Endothelial cell of umbilical vein (primary cell): ENCODE results near the gene BRMS1.

ENCODE experiments used
- EZH2 ChIP-seq: IDR thresholded peaks from 2 replicates; pipeline ENCODE4 v1.6.1; 2012; ENCODE audit warnings: borderline replicate concordance, low read depth, mild to moderate bottlenecking, moderate library complexity, low read length, inconsistent platforms; ENCODE audit not compliant: severe bottlenecking
- MYC ChIP-seq: IDR thresholded peaks from one replicate; pipeline ENCODE4 v1.6.1; 2011; ENCODE audit warnings: mild to moderate bottlenecking, low read depth, low read length
- POLR2A ChIP-seq: IDR thresholded peaks from 2 replicates; pipeline ENCODE4 v1.6.1; 2012; ENCODE audit warnings: low read depth, mild to moderate bottlenecking, control low read depth, low read length
- POLR2AphosphoS5 ChIP-seq: IDR thresholded peaks from 2 replicates; pipeline ENCODE4 v1.6.1; 2012; ENCODE audit warnings: low read depth, mild to moderate bottlenecking, control low read depth, low read length, moderate library complexity; ENCODE audit not compliant: insufficient read depth
- TF ChIP-seq, protein P1 (sequence below), 2 donors: IDR thresholded peaks; 1 replicate in 1 of 2; 2 replicates in 1 of 2; pipeline ENCODE4 v1.5.1; 2011; ENCODE audit warnings: low read length in 2 of 2, mild to moderate bottlenecking in 2 of 2, moderate library complexity in 2 of 2, control low read depth in 1 of 2, inconsistent platforms in 1 of 2, low read depth in 1 of 2; ENCODE audit not compliant: insufficient read depth in 1 of 2; ENCODE audit errors: extremely low read depth in 1 of 2
- TF ChIP-seq, protein P2 (sequence below): IDR thresholded peaks from 2 replicates; pipeline ENCODE4 v1.6.1; 2011; ENCODE audit not compliant: insufficient read depth, insufficient read length

DNA sequence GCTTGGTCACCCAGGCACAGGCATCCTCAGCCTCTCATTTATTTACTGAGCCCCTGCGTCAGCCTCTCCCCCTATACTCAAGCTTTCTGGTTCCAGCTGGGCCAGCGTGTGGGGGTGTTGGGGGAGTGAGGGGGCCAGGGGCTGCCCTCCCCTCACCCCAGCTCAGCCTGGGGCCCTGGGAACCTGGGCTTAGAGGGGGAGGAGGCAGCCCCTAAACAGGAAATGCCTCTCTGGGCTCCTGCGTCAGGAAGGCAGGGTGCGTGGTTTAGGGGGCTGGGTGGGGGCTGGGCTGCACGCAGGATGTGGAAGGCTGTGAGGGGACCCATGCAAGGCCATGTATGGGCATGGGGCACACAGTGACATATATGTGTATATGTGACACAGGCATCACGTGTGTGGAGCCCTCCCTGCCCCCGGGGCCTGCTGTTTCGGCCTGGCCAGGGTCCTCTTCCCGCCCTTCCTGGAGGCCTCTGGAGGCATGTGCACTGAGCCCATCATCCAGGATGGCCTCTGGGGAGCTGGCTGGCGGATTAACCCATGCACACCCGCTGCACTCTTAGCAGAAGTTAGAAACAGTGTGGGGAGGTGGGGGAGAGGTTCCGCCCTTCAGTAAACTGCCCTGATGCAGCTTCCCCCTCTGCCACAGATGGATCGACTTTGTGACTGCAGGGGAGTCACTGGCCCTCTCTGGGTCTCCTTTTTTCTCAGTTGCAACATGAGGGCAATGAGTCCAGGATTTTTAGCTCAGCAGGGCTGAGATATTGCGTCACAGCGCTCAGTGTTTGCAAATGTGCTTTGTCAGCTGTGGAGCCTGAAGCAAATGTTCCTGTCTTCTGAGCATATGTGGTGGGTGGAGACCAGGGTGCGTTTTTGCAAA lies 26.9 kb downstream of the BRMS1 start:
- no peak for TF ChIP-seq POLR2A
- TF ChIP-seq, protein P1, sequence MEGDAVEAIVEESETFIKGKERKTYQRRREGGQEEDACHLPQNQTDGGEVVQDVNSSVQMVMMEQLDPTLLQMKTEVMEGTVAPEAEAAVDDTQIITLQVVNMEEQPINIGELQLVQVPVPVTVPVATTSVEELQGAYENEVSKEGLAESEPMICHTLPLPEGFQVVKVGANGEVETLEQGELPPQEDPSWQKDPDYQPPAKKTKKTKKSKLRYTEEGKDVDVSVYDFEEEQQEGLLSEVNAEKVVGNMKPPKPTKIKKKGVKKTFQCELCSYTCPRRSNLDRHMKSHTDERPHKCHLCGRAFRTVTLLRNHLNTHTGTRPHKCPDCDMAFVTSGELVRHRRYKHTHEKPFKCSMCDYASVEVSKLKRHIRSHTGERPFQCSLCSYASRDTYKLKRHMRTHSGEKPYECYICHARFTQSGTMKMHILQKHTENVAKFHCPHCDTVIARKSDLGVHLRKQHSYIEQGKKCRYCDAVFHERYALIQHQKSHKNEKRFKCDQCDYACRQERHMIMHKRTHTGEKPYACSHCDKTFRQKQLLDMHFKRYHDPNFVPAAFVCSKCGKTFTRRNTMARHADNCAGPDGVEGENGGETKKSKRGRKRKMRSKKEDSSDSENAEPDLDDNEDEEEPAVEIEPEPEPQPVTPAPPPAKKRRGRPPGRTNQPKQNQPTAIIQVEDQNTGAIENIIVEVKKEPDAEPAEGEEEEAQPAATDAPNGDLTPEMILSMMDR (IDR thresholded peaks at IDR 0.05; ENCODE audit: extremely low read depth in 1 of 2, insufficient read depth in 1 of 2, low read depth in 1 of 2, low read length in 2 of 2) = no peak
- TF ChIP-seq, protein P2, sequence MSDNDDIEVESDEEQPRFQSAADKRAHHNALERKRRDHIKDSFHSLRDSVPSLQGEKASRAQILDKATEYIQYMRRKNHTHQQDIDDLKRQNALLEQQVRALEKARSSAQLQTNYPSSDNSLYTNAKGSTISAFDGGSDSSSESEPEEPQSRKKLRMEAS = no peak
- TF ChIP-seq EZH2 = no peak
- TF ChIP-seq POLR2AphosphoS5 = no peak
- TF ChIP-seq MYC = no peak
